ENCODE results near the gene USP12. TPM values are rescaled to one million over a fixed set of nuclear protein-coding genes. Genes with fewer than 3 reads are reported as not detected.

USP12 gene
- total RNA-seq, 2 experiments from 2014 or later: 18.7 to 20.7 TPM

- Mint-ChIP-seq H3K4me3 (no peak overlapping the region), H3K36me3 (ENCODE audit: low read depth) (no peaks in the 10 kb centered on the region), H3K4me1 (no peaks in the 10 kb centered on the region), H3K27ac (no peak overlapping the region), H3K27me3 (peaks cover 14% of the 10 kb centered on the region), H3K9me3 (no peaks in the 10 kb centered on the region)
- CTCF ChIA-PET: interaction anchor here (0.7 to 1.3 kb wide), 4 partner anchors 16 to 40 kb away, joined by 3 to 4 read pairs (median 3); no protein-coding TSS in a partner anchor
- no peak for DNase-seq
- POLR2A ChIA-PET: no interaction called here
Observed at GRCh38 chr13:27024776-27025492, 146.7 kb downstream of the USP12 start.

GRCh38 chr13:27024074-27024461 lies 147.5 kb downstream of the USP12 start:
- no peak for DNase-seq
- no peak overlapping the region for H3K4me3 Mint-ChIP-seq
- no peaks in the 10 kb centered on the region for H3K36me3 Mint-ChIP-seq (ENCODE audit: low read depth)
- POLR2A ChIA-PET: no interaction called here
- CTCF ChIA-PET: interaction anchor here (1.3 to 1.5 kb wide), 2 partner anchors 21 to 107 kb away, joined by 3 read pairs; no protein-coding TSS in a partner anchor
- H3K27ac Mint-ChIP-seq: no peak overlapping the region
- no peaks in the 10 kb centered on the region for H3K9me3 Mint-ChIP-seq
- peaks cover 10% of the 10 kb centered on the region for H3K27me3 Mint-ChIP-seq
- no peaks in the 10 kb centered on the region for H3K4me1 Mint-ChIP-seq

GRCh38 chr13:27023385-27024073 lies 148.1 kb downstream of the USP12 start:
- H3K27me3 Mint-ChIP-seq: peaks cover 6% of the 10 kb centered on the region
- H3K36me3 Mint-ChIP-seq (ENCODE audit: low read depth): no peaks in the 10 kb centered on the region
- no peak overlapping the region for H3K27ac Mint-ChIP-seq
- POLR2A ChIA-PET: no interaction called here
- no peak overlapping the region for H3K4me3 Mint-ChIP-seq
- H3K9me3 Mint-ChIP-seq: no peaks in the 10 kb centered on the region
- H3K4me1 Mint-ChIP-seq: no peaks in the 10 kb centered on the region
- CTCF ChIA-PET: interaction anchor here (1.2 to 1.5 kb wide), 3 partner anchors 22 to 108 kb away, joined by 3 read pairs; no protein-coding TSS in a partner anchor
- DNase-seq: no peak

GRCh38 chr13:27022571-27023311 lies 148.9 kb downstream of the USP12 start:
- no peaks in the 10 kb centered on the region for H3K36me3 Mint-ChIP-seq (ENCODE audit: low read depth)
- no peak for DNase-seq
- no peaks in the 10 kb centered on the region for H3K4me1 Mint-ChIP-seq
- POLR2A ChIA-PET: no interaction called here
- CTCF ChIA-PET: interaction anchor here (0.5 to 1.5 kb wide), 3 partner anchors 31 to 1427 kb away, joined by 3 to 4 read pairs (median 3); no protein-coding TSS in a partner anchor
- no peak overlapping the region for H3K4me3 Mint-ChIP-seq
- H3K9me3 Mint-ChIP-seq: no peaks in the 10 kb centered on the region
- no peak overlapping the region for H3K27ac Mint-ChIP-seq
- H3K27me3 Mint-ChIP-seq: peaks cover 5% of the 10 kb centered on the region

GRCh38 chr13:27020415-27020814 lies 151.2 kb downstream of the USP12 start:
- no peak overlapping the region for H3K27ac Mint-ChIP-seq
- H3K4me1 Mint-ChIP-seq: no peaks in the 10 kb centered on the region
- peaks cover 3% of the 10 kb centered on the region for H3K27me3 Mint-ChIP-seq
- ChIA-PET CTCF (interaction anchor here (1.0 kb wide), 1 partner anchor 35 kb away, joined by 3 read pairs; no protein-coding TSS in a partner anchor), POLR2A (no interaction called here)
- no peak overlapping the region for H3K4me3 Mint-ChIP-seq
- DNase-seq: no peak
- H3K9me3 Mint-ChIP-seq: no peaks in the 10 kb centered on the region
- no peaks in the 10 kb centered on the region for H3K36me3 Mint-ChIP-seq (ENCODE audit: low read depth)

GRCh38 chr13:27018882-27019281 lies 152.7 kb downstream of the USP12 start:
- Mint-ChIP-seq H3K36me3 (ENCODE audit: low read depth) (no peaks in the 10 kb centered on the region), H3K4me3 (no peak overlapping the region), H3K27me3 (peaks cover 4% of the 10 kb centered on the region), H3K9me3 (no peaks in the 10 kb centered on the region), H3K4me1 (no peaks in the 10 kb centered on the region), H3K27ac (no peak overlapping the region)
- POLR2A ChIA-PET: no interaction called here
- no peak for DNase-seq
- CTCF ChIA-PET: interaction anchor here (0.7 to 1.3 kb wide), 3 partner anchors 10 to 72 kb away, joined by 3 to 6 read pairs (median 4); no protein-coding TSS in a partner anchor

- no peak for DNase-seq
- Mint-ChIP-seq H3K4me1 (no peaks in the 10 kb centered on the region), H3K36me3 (ENCODE audit: low read depth) (no peaks in the 10 kb centered on the region), H3K27ac (no peak overlapping the region), H3K27me3 (peaks cover 7% of the 10 kb centered on the region), H3K9me3 (no peaks in the 10 kb centered on the region), H3K4me3 (no peak overlapping the region)
- ChIA-PET POLR2A (no interaction called here), CTCF (interaction anchor here (0.7 to 1.3 kb wide), 3 partner anchors 10 to 72 kb away, joined by 3 to 6 read pairs (median 4); no protein-coding TSS in a partner anchor)
Observed at GRCh38 chr13:27018344-27018861, 153.2 kb downstream of the USP12 start.

GRCh38 chr13:27016875-27017274 lies 154.7 kb downstream of the USP12 start:
- H3K27ac Mint-ChIP-seq: no peak overlapping the region
- POLR2A ChIA-PET: no interaction called here
- H3K4me1 Mint-ChIP-seq: no peaks in the 10 kb centered on the region
- H3K27me3 Mint-ChIP-seq: peaks cover 7% of the 10 kb centered on the region
- H3K4me3 Mint-ChIP-seq: no peak overlapping the region
- H3K36me3 Mint-ChIP-seq (ENCODE audit: low read depth): no peaks in the 10 kb centered on the region
- DNase-seq: no peak
- H3K9me3 Mint-ChIP-seq: no peaks in the 10 kb centered on the region
- CTCF ChIA-PET: interaction anchor here (0.7 to 2.0 kb wide), 2 partner anchors 10 to 178 kb away, joined by 4 read pairs; no protein-coding TSS in a partner anchor

Other genes with a start within 250 kb of the USP12 start
- 100 to 1,000 TPM; 713 to 959 TPM for gene RPL21, start 79.7 kb upstream of the USP12 start, total RNA-seq
- gene RASL11A, start 99.0 kb upstream of the USP12 start, total RNA-seq: under 1 TPM; 0.69 to 0.92 TPM

Data from activated CD4-positive, alpha-beta T cell treated with anti-CD3 and anti-CD28 coated beads, Interleukin-2, amount 10 ng/mL, durations not matched to agents 7 days and 5 days (primary cell).